NCI-H128 (cell line): ENCODE results near the gene PTCD2.
"Not testable (repeated sequence)": the region's sequence is repeated elsewhere in the genome, so short reads cannot be mapped to it uniquely, and the experiment has no call there.

Source experiments
- DNase-seq: peaks from one replicate; lab custom pipeline; 2025; ENCODE audit not compliant: unreplicated experiment; lab: John Stamatoyannopoulos, UW

The PTCD2 gene

GRCh38 chr5:72296256-72296655 lies 23.9 kb upstream of the PTCD2 start:
- DNase-seq: no peak

- not testable (repeated sequence) for DNase-seq
Observed at GRCh38 chr5:72298136-72298535, 22.0 kb upstream of the PTCD2 start.

GRCh38 chr5:72298711-72299110 lies 21.5 kb upstream of the PTCD2 start:
- DNase-seq: no peak

GRCh38 chr5:72300590-72301339 lies 19.4 kb upstream of the PTCD2 start:
- no peak for DNase-seq

GRCh38 chr5:72301557-72301956 lies 18.6 kb upstream of the PTCD2 start:
- no peak for DNase-seq

- DNase-seq: no peak
Observed at GRCh38 chr5:72302171-72302570, 18.0 kb upstream of the PTCD2 start.

GRCh38 chr5:72305194-72306142 lies 14.7 kb upstream of the PTCD2 start:
- no peak for DNase-seq

- no peak for DNase-seq
Observed at GRCh38 chr5:72307573-72307967, 12.6 kb upstream of the PTCD2 start.

GRCh38 chr5:72307968-72308852 lies 12.0 kb upstream of the PTCD2 start:
- peak; percentile 86 for DNase-seq

GRCh38 chr5:72308853-72309191 lies 11.4 kb upstream of the PTCD2 start:
- DNase-seq: no peak

GRCh38 chr5:72313141-72313540 lies 7.0 kb upstream of the PTCD2 start:
- DNase-seq: no peak

- no peak for DNase-seq
Observed at GRCh38 chr5:72314571-72315172, 5.5 kb upstream of the PTCD2 start.

GRCh38 chr5:72319435-72319975 lies 668 bp upstream of the PTCD2 start:
- DNase-seq: not testable (repeated sequence)

GRCh38 chr5:72324189-72324825 lies 4.1 kb downstream of the PTCD2 start:
- DNase-seq: no peak

GRCh38 chr5:72325566-72326305 lies 5.6 kb downstream of the PTCD2 start:
- no peak for DNase-seq

GRCh38 chr5:72326306-72326649 lies 6.1 kb downstream of the PTCD2 start:
- no peak for DNase-seq

GRCh38 chr5:72328172-72328571 lies 8.0 kb downstream of the PTCD2 start:
- DNase-seq: no peak

- DNase-seq: no peak
Observed at GRCh38 chr5:72330712-72331111, 10.5 kb downstream of the PTCD2 start.

- no peak for DNase-seq
Observed at GRCh38 chr5:72337159-72337558, 17.0 kb downstream of the PTCD2 start.
